Measurements from ENCODE around the gene GRM1.

Gene GRM1

DNA sequence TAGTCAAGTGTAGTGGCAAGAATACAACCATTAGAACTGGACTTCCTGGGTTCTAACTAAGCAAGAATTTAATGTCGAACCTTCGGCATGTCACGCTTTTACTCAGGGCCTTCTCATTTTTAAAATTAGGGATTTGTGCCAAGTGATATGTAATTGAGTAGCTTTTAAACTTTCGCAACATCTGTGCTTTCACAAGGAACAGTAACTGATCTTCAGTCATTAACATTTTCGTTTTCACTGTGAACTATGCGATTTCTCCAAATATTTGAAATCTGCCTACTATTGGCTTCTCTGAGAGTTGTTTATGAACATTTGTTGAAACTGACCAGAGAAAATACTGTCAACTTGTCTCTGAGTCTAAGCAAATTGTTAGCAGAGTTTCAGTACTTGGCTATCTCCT lies 27.6 kb downstream of the GRM1 start (continued):
- TF ChIP-seq, protein P1, sequence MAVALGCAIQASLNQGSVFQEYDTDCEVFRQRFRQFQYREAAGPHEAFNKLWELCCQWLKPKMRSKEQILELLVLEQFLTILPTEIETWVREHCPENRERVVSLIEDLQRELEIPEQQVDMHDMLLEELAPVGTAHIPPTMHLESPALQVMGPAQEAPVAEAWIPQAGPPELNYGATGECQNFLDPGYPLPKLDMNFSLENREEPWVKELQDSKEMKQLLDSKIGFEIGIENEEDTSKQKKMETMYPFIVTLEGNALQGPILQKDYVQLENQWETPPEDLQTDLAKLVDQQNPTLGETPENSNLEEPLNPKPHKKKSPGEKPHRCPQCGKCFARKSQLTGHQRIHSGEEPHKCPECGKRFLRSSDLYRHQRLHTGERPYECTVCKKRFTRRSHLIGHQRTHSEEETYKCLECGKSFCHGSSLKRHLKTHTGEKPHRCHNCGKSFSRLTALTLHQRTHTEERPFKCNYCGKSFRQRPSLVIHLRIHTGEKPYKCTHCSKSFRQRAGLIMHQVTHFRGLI (tag by site-specific recombination; IDR thresholded peaks at IDR 0.05): no peak
- TF ChIP-seq ZNF514 (tag by site-specific recombination; IDR thresholded peaks at IDR 0.05) (no peak), MEIS1 (CRISPR knock-in tag; IDR thresholded peaks at IDR 0.05; ENCODE audit: borderline replicate concordance) (no peak), ZNF621 (tag by site-specific recombination; IDR thresholded peaks at IDR 0.05) (no peak), ZNF202 (tag by site-specific recombination; IDR thresholded peaks at IDR 0.05; ENCODE audit: borderline replicate concordance) (no peak), ZNF112 (tag by site-specific recombination; IDR thresholded peaks at IDR 0.05) (no peak), ZNF624 (tag by site-specific recombination; IDR thresholded peaks at IDR 0.05) (no peak), ZNF140 (tag by site-specific recombination; IDR thresholded peaks at IDR 0.05) (no peak), HOXA7 (CRISPR knock-in tag; IDR thresholded peaks at IDR 0.05; ENCODE audit: borderline replicate concordance) (no peak), ZNF138 (tag by site-specific recombination; IDR thresholded peaks at IDR 0.05; ENCODE audit: borderline replicate concordance) (no peak)
- TF ChIP-seq, protein P2, sequence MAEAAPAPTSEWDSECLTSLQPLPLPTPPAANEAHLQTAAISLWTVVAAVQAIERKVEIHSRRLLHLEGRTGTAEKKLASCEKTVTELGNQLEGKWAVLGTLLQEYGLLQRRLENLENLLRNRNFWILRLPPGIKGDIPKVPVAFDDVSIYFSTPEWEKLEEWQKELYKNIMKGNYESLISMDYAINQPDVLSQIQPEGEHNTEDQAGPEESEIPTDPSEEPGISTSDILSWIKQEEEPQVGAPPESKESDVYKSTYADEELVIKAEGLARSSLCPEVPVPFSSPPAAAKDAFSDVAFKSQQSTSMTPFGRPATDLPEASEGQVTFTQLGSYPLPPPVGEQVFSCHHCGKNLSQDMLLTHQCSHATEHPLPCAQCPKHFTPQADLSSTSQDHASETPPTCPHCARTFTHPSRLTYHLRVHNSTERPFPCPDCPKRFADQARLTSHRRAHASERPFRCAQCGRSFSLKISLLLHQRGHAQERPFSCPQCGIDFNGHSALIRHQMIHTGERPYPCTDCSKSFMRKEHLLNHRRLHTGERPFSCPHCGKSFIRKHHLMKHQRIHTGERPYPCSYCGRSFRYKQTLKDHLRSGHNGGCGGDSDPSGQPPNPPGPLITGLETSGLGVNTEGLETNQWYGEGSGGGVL (tag by site-specific recombination; IDR thresholded peaks at IDR 0.05): no peak

DNA sequence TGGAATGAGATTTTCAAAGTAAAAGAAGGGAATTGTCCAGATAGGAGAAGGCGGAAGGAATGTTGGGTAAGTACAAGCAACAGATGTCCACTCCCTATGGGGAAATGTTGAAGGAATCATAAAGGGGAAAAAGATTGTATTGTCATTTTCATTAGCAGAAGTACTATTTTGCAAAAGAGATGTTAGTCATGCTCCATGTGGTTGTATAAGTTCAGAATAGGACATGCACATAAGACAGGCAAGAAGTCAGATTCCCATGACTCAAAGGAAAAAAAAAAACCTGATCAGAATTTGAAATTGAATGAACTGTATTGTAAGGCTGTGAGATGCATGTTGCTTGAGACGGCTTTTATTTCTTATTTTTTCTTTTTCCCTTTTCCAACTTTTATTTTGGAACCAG lies 36.8 kb downstream of the GRM1 start:
- no peak overlapping the region for H3K27ac ChIP-seq (ENCODE audit: extremely low read depth, low read depth, low read length)
- CTCF ChIA-PET: interaction anchor here (0.6 kb wide), 1 partner anchor 62 kb away, joined by 3 read pairs; no protein-coding TSS in a partner anchor
- no peaks in the 10 kb centered on the region for H3K4me1 ChIP-seq (ENCODE audit: control insufficient read depth, insufficient read depth, low read length)
- H3K4me3 ChIP-seq (ENCODE audit: low read depth, low read length): no peak overlapping the region
- TF ChIP-seq, protein P3, sequence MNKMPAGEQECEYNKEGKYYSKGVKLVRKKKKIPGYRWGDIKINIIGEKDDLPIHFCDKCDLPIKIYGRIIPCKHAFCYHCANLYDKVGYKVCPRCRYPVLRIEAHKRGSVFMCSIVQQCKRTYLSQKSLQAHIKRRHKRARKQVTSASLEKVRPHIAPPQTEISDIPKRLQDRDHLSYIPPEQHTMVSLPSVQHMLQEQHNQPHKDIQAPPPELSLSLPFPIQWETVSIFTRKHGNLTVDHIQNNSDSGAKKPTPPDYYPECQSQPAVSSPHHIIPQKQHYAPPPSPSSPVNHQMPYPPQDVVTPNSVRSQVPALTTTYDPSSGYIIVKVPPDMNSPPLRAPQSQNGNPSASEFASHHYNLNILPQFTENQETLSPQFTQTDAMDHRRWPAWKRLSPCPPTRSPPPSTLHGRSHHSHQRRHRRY (tag by site-specific recombination; IDR thresholded peaks at IDR 0.05): no peak
- no peak for TF ChIP-seq ZNF24 (tag by site-specific recombination; IDR thresholded peaks at IDR 0.05)
- no peak for TF ChIP-seq ZBTB21 (tag by site-specific recombination; IDR thresholded peaks at IDR 0.05)
- TF ChIP-seq SALL2 (tag by site-specific recombination; IDR thresholded peaks at IDR 0.05; ENCODE audit: borderline replicate concordance): no peak
- TF ChIP-seq ZNF266 (tag by site-specific recombination; IDR thresholded peaks at IDR 0.05; ENCODE audit: low read depth): no peak
- no peak for TF ChIP-seq GLI4 (tag by site-specific recombination; IDR thresholded peaks at IDR 0.05)
- TF ChIP-seq, protein P4, sequence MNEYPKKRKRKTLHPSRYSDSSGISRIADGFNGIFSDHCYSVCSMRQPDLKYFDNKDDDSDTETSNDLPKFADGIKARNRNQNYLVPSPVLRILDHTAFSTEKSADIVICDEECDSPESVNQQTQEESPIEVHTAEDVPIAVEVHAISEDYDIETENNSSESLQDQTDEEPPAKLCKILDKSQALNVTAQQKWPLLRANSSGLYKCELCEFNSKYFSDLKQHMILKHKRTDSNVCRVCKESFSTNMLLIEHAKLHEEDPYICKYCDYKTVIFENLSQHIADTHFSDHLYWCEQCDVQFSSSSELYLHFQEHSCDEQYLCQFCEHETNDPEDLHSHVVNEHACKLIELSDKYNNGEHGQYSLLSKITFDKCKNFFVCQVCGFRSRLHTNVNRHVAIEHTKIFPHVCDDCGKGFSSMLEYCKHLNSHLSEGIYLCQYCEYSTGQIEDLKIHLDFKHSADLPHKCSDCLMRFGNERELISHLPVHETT (tag by site-specific recombination; IDR thresholded peaks at IDR 0.05): no peak
- TF ChIP-seq ZNF701 (tag by site-specific recombination; IDR thresholded peaks at IDR 0.05): no peak
- TF ChIP-seq, protein P5, sequence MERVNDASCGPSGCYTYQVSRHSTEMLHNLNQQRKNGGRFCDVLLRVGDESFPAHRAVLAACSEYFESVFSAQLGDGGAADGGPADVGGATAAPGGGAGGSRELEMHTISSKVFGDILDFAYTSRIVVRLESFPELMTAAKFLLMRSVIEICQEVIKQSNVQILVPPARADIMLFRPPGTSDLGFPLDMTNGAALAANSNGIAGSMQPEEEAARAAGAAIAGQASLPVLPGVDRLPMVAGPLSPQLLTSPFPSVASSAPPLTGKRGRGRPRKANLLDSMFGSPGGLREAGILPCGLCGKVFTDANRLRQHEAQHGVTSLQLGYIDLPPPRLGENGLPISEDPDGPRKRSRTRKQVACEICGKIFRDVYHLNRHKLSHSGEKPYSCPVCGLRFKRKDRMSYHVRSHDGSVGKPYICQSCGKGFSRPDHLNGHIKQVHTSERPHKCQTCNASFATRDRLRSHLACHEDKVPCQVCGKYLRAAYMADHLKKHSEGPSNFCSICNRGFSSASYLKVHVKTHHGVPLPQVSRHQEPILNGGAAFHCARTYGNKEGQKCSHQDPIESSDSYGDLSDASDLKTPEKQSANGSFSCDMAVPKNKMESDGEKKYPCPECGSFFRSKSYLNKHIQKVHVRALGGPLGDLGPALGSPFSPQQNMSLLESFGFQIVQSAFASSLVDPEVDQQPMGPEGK (tag by site-specific recombination; IDR thresholded peaks at IDR 0.05): no peak
- TF ChIP-seq HOXD13 (CRISPR knock-in tag; IDR thresholded peaks at IDR 0.05; ENCODE audit: borderline replicate concordance): no peak
- no peak for TF ChIP-seq TRIM28 (IDR thresholded peaks at IDR 0.05; ENCODE audit: borderline replicate concordance, low read length)
- TF ChIP-seq ZNF544 (tag by site-specific recombination; IDR thresholded peaks at IDR 0.05): no peak
- TF ChIP-seq ZNF239 (tag by site-specific recombination; IDR thresholded peaks at IDR 0.05): no peak
- TF ChIP-seq, protein P6, sequence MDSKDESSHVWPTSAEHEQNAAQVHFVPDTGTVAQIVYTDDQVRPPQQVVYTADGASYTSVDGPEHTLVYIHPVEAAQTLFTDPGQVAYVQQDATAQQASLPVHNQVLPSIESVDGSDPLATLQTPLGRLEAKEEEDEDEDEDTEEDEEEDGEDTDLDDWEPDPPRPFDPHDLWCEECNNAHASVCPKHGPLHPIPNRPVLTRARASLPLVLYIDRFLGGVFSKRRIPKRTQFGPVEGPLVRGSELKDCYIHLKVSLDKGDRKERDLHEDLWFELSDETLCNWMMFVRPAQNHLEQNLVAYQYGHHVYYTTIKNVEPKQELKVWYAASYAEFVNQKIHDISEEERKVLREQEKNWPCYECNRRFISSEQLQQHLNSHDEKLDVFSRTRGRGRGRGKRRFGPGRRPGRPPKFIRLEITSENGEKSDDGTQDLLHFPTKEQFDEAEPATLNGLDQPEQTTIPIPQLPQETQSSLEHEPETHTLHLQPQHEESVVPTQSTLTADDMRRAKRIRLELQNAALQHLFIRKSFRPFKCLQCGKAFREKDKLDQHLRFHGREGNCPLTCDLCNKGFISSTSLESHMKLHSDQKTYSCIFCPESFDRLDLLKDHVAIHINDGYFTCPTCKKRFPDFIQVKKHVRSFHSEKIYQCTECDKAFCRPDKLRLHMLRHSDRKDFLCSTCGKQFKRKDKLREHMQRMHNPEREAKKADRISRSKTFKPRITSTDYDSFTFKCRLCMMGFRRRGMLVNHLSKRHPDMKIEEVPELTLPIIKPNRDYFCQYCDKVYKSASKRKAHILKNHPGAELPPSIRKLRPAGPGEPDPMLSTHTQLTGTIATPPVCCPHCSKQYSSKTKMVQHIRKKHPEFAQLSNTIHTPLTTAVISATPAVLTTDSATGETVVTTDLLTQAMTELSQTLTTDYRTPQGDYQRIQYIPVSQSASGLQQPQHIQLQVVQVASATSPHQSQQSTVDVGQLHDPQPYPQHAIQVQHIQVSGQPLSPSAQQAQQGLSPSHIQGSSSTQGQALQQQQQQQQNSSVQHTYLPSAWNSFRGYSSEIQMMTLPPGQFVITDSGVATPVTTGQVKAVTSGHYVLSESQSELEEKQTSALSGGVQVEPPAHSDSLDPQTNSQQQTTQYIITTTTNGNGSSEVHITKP (tag by site-specific recombination; IDR thresholded peaks at IDR 0.05): no peak
- TF ChIP-seq ZNF23 (tag by site-specific recombination; IDR thresholded peaks at IDR 0.05; ENCODE audit: borderline replicate concordance): no peak
- TF ChIP-seq ZNF37A (tag by site-specific recombination; IDR thresholded peaks at IDR 0.05): no peak
- TF ChIP-seq EGR2 (tag by site-specific recombination; IDR thresholded peaks at IDR 0.05; ENCODE audit: low read depth): no peak
- POLR2A ChIA-PET: no interaction called here
- no peaks in the 10 kb centered on the region for H3K36me3 ChIP-seq (ENCODE audit: control insufficient read depth in 2 of 2, insufficient read depth in 1 of 2, low read length in 2 of 2)
- no peaks in the 10 kb centered on the region for H3K9me3 ChIP-seq (ENCODE audit: control insufficient read depth, insufficient read depth, low read depth, low read length)

Measured in HEK293 (cell line).